Large intestine (tissue), 12 donors: ENCODE results near the gene OLAH. TPM values are rescaled to one million over a fixed set of nuclear protein-coding genes. Genes with fewer than 3 reads are reported as not detected.
"Not testable (repeated sequence)": the region's sequence is repeated elsewhere in the genome, so short reads cannot be mapped to it uniquely, and the experiment has no call there.

Experiments used
- DNase-seq, 2 donors: peaks; one replicate each; pipeline versions ENCODE4 v3.0.0 to v3.0.0-alpha.2; 2013
- H3K27ac ChIP-seq: one replicate; pipeline ENCODE4 v1.5.1; 2013; ENCODE audit warnings: low read length
- H3K27me3 ChIP-seq: 2 replicates; pipeline ENCODE4 v1.6.1; 2013; ENCODE audit warnings: low read length; ENCODE audit not compliant: control insufficient read depth, insufficient read depth
- H3K36me3 ChIP-seq: 2 replicates; pipeline ENCODE4 v1.6.1; 2013; ENCODE audit warnings: low read length; ENCODE audit not compliant: control insufficient read depth, insufficient read depth
- H3K4me1 ChIP-seq: one replicate; pipeline ENCODE4 v1.6.1; 2013; ENCODE audit warnings: low read length; ENCODE audit not compliant: control insufficient read depth, insufficient read depth
- H3K4me3 ChIP-seq: one replicate; pipeline ENCODE4 v1.5.1; 2013; ENCODE audit warnings: low read length
- H3K9me3 ChIP-seq: one replicate; pipeline ENCODE4 v1.6.1; 2013; ENCODE audit warnings: mild to moderate bottlenecking, low read depth, low read length, moderate library complexity; ENCODE audit not compliant: control insufficient read depth
- WGBS: methylation state at CpG from one replicate; pipeline ENCODE4 v1.1.5; 2013; ENCODE audit warnings: low lambda C conversion rate; ENCODE audit not compliant: insufficient coverage; 5-methylcytosine and 5-hydroxymethylcytosine counted together
- long read RNA-seq, 11 donors: transcript quantifications; one replicate each; lab custom pipeline, GENCODE V29; 2026
- polyA plus RNA-seq: library from polyadenylated mRNA; unstranded; fragments of 120-200 nt; gene quantifications from one replicate; pipeline ENCODE4 v1.2.1, GENCODE V29; 2013

The OLAH gene
- polyA plus RNA-seq, result not detected
- long read RNA-seq, donor 1, result 0 reads
- long read RNA-seq, donor 2, result 0 reads
- long read RNA-seq, donor 3, result 0 reads
- long read RNA-seq, donor 4, result 0 reads
- long read RNA-seq, donor 5, result 0 reads
- long read RNA-seq, donor 6, result 0 reads
- long read RNA-seq, donor 7, result 0 reads
- long read RNA-seq, donor 8, result 0 reads
- long read RNA-seq, donor 9, result 0 reads
- long read RNA-seq, donor 10, result 0 reads
- long read RNA-seq, donor 11, result 0 reads

DNA sequence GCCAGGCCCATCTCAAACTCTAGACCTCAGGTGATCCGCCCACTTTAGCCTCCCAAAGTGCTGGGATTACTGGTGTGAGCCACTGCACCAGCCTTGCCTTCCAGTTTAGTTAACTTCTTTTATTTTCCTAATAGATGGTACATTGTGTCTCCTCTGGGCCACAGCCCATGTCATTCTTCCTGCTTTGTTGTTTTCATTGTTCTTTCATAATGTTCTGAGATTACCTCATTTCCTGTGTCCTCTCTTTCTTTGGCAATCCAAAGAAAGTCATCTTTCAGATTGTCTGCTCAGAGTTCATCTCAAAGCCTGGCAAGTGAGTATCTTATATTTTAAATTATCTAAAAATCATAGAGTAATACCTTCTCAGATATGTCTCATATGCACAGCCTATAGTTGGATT, at the start of gene OLAH:
OLAH (plus strand) TSS at position 270 of the 400 bp plus-strand sequence. CDS start 3,346 bp downstream, outside the sequence.
- Histone ChIP-seq H3K4me1 (no peaks in the 10 kb centered on the region), H3K27me3 (no peaks in the 10 kb centered on the region), H3K9me3 (no peaks in the 10 kb centered on the region), H3K27ac (no peak within 1 kb of the TSS), H3K36me3 (no peaks in the 10 kb centered on the region), H3K4me3 (no peak within 1 kb of the TSS)
- no CpG with 5 or more reads among the region's 1 CpG for WGBS
- no peak for DNase-seq

DNA sequence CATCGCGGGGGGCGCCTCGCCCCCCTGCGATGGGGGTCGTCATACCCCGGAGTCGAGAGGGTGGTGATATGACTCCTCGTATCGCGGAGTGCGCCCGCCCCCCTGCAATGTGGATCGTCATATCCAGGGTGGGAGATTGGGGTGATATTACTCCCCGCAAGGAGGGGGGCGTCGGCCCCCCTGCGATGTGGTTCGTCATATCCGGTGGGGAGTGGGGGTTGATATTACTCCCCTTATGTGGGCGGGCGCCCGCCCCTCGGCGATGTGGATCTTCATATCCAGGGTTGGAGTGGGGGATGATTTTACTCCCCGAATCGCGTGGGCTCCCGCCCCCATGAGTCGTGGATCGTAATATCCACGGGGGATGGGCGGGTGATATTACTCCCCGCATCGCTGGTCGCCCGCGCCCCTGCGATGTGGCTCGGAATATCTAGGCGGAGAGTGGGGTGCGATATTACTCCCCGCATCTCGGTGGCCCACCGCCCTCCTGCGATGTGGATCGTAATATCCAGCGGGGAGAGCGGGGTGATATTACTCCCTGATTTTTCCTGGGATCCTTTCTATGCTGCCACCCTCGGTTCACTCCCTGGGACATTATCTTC, 47.7 kb upstream of the OLAH start:
- H3K4me3 ChIP-seq, result peak overlapping the region; percentile 10
- H3K4me1 ChIP-seq, result no peaks in the 10 kb centered on the region
- no peaks in the 10 kb centered on the region for H3K27me3 ChIP-seq
- DNase-seq, result no peak
- H3K9me3 ChIP-seq, result peaks cover 3% of the 10 kb centered on the region
- no CpG with 5 or more reads among the region's 50 CpGs for WGBS
- H3K27ac ChIP-seq, result no peak overlapping the region
- H3K36me3 ChIP-seq, result no peaks in the 10 kb centered on the region

DNA sequence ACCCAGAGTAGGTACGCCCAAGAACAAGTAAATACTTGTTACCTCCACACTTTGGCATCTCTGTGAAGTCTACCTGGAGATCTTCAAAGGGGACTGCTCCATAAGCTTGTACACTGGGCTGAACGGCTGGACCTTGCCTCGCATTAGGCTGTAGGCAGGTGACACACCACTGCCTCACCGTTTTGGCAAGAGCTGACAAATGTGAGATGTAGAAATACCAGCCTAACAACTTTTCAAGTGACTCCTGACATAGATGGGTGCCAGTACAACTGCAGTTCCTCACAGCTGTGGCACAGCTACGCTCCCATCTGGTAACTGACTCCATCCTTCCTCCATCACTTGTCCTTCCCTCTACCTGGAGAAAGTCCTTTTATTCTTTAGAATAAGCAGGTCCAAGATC, 30.2 kb upstream of the OLAH start:
- H3K27ac ChIP-seq, H3K4me3 ChIP-seq, H3K27me3 ChIP-seq, DNase-seq, H3K9me3 ChIP-seq, H3K36me3 ChIP-seq, H3K4me1 ChIP-seq: not testable (repeated sequence)
- no CpG with 5 or more reads among the region's 5 CpGs for WGBS

DNA sequence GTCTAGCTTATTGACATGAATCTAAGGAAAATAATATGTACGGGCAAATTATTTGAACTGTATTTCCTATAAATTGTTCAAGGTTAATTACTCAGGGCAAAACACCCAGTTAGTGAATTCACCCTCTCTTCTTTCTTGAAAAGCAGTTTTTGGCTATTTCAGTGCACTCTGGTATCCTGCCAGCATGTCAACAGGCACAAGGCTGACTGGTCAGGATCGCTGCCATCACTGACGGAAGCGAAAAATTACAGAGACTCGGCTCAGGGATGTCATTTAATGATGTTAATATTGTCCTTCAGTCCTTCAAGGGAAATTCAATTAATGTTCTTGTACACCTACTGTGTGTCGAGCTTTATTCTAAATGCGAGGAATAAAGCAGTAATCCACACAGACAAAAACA, 28.3 kb upstream of the OLAH start:
- Histone ChIP-seq H3K4me3 (no peak overlapping the region), H3K27ac (no peak overlapping the region), H3K27me3 (no peaks in the 10 kb centered on the region), H3K4me1 (no peaks in the 10 kb centered on the region), H3K9me3 (no peaks in the 10 kb centered on the region), H3K36me3 (no peaks in the 10 kb centered on the region)
- no peak for DNase-seq
- 100% methylated on average over 1 of the region's 7 CpGs for WGBS

DNA sequence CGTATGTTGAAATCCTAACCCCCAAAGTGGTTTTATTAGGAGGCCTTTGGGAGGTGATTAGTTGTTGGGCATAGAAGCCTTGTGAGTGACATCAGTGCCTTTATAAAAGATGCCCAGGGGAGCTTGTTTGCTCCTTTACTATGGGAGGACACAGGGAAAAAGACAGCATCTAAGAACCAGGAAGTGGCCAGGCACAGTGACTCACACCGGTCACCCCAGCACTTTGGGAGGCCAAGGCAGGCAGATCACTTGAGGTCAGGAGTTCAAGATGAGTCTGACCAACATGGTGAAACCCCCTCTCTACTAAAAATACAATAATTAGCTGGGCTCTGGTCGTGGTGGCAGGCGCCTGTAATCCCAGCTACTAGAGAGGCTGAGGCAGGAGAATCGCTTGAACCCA, 22.8 kb upstream of the OLAH start:
- not testable (repeated sequence) for DNase-seq, H3K27ac ChIP-seq, H3K9me3 ChIP-seq, H3K4me1 ChIP-seq, H3K4me3 ChIP-seq, H3K27me3 ChIP-seq, H3K36me3 ChIP-seq
- no CpG with 5 or more reads among the region's 5 CpGs for WGBS

DNA sequence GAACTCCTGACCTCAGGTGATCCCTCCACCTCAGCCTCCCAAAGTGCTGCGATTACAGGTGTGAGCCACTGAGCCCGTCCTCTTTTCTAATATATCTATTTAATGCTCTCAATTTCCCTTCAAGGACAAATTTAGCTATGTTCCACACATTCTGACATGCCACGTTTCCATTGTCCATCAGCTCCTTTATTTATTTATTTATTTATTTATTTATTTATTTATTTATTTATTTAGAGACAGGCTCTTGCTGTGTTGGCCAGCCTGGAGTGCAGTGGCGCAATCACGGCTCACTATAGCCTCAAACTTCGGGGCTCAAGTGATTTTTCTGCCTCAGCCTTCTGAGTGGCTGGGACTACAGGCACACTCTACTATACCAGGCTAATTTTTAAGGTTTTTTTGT, 20.7 kb upstream of the OLAH start:
- not testable (repeated sequence) for H3K27ac ChIP-seq, H3K4me1 ChIP-seq, H3K4me3 ChIP-seq, DNase-seq, H3K36me3 ChIP-seq, H3K27me3 ChIP-seq, H3K9me3 ChIP-seq
- WGBS, result 86% methylated on average over 1 of the region's 6 CpGs

DNA sequence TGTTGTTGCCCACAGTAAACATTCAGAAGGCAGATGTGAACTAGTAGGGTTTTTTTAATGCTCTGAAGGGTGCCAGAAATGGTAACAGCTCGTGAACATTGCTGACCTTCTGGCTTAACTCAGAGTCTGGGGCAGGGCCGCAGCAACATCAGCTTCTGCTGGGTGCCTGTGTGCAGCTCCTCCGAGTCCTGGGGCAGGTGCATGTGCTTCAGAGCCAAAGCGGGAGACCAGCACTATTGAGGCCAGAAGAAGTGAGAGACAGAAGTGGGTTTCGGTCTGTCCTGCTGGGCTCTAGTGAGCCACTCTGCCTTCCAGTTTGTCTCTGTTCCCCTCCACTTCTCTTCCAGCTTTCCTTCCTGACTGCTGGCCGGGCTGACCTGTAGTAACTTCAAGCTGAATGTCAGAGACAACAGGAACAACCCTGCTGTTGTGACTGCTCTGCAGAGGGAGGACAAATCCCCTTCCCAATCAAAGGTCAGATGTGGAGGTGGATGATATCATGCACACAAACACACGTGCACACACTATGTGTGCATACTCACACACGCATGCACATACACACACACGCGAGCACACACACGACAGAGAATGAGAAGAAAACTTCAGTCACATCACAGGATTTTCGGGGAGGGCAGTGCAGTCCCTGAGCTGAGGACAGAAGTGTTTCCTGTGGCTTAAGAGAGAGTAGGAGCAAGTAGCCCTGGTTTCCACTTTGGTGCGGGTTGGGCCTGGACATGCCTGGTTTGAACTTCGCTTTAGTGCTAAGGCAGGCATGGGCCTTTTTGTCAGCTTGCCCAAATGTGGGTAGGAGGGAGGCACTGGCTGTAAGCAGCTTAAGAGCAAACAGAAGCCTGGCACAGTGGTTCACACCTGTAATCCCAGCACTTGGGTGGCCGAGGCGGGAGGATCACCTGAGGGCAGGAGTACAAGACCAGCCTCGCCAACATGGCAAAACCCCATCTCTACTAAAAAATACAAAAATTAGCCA, 19.4 kb upstream of the OLAH start:
- not testable (repeated sequence) for H3K27me3 ChIP-seq, DNase-seq, H3K4me1 ChIP-seq, H3K4me3 ChIP-seq, H3K36me3 ChIP-seq, H3K27ac ChIP-seq, H3K9me3 ChIP-seq
- no CpG with 5 or more reads among the region's 17 CpGs for WGBS

DNA sequence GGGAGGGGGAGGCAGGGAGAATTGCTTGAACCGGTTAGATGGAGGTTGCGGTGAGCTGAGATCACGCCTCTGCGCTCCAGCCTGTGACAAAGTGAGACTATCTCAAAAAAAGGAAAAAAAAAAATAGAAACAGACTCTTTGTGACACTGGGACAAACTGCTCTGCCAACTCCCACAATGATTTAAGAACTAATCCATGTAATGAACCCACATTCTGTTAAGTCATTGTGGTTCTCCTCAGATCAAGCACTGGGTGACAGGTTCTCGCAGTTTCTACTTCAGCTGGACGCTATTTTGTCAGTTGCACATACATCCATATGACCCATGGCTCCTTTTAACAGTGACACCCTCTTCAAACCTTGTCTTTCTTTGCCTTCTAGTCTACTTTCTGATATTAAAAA, 18.7 kb upstream of the OLAH start:
- WGBS, result no CpG with 5 or more reads among the region's 6 CpGs
- not testable (repeated sequence) for H3K36me3 ChIP-seq, H3K9me3 ChIP-seq, DNase-seq, H3K27ac ChIP-seq, H3K27me3 ChIP-seq, H3K4me3 ChIP-seq, H3K4me1 ChIP-seq

DNA sequence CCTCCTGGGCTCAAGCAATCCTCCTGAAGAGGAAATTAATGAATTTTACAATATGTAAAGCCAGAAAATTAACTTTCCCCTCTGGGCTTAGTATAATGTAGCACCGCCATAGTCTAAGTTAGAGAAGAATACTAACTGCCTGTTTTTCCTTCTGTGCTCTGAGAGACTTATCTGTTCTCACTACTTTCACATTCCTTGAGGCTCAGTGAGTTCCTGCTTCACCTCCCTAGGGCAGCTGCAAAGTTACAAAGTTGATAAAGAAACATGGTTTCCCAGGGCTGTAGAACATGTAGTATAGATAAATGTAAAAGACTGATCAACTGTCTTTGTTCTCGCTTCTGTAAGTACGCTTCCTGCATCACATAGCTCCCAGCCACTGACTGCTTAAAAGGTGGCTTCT, 16.0 kb upstream of the OLAH start:
- no CpG with 5 or more reads among the region's 3 CpGs for WGBS
- DNase-seq, result no peak
- Histone ChIP-seq H3K36me3 (no peaks in the 10 kb centered on the region), H3K4me3 (no peak overlapping the region), H3K9me3 (no peaks in the 10 kb centered on the region), H3K27ac (no peak overlapping the region), H3K27me3 (no peaks in the 10 kb centered on the region), H3K4me1 (no peaks in the 10 kb centered on the region)

DNA sequence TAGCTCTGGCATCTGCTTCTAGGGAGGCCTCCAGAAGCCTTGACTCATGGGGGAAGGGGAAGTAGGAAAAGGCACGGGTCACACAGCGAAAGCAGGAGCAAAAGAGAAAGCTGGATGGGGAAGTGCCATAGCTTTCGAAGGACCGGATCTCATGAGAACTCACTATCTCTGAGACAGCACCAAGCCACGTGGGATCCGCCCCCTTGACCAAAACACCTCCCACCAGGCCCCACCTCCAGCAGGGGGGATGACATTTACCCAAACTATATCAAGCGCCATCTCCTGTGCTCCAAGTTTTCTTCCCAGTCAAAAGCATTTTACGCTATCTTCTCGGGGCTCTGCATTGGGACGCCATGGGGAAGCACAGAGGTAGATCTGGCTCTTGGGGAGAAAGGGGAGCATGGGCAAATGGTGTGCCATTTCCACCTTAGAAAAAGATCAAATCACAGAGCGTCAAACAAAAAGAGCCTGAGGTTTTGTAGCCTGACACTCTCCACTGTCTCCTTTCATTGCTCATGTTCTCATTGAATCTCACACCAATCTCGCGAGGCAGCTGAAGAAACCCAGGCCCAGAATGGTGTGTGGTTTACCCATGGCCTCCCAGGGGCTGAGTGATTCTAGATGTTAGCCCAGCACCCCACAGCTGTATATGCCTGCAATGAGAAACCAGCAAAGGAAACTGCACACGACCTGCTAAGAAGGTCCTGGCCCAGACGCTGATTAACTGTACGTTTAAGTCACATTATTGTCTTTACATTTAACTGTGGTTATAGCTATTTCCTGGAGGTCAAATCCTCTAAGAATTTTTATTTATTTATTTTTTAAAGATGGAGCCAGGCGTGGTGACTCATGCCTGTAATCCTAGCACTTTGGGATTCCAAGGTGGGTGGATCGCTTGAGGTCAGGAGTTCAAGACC, 8.1 kb upstream of the OLAH start:
- no CpG with 5 or more reads among the region's 18 CpGs for WGBS
- DNase-seq, result no peak
- Histone ChIP-seq H3K9me3 (no peaks in the 10 kb centered on the region), H3K27ac (no peak overlapping the region), H3K27me3 (no peaks in the 10 kb centered on the region), H3K4me1 (no peaks in the 10 kb centered on the region), H3K36me3 (no peaks in the 10 kb centered on the region), H3K4me3 (no peak overlapping the region)
